Neuronal stem cell (in vitro differentiated cells): ENCODE results near the gene SLC35B1.
A peak's percentile ranks its signal among the peaks of the same experiment; 100 is the strongest.

Experiments
- DNase-seq: peaks from one replicate; pipeline ENCODE4 v3.0.0-alpha.2; 2013; ENCODE audit warnings: low spot score
- H2AFZ ChIP-seq: one replicate; pipeline ENCODE4 v1.6.1; 2013; ENCODE audit warnings: mild to moderate bottlenecking, low read length, inconsistent platforms
- H2AK5ac ChIP-seq: 2 replicates; pipeline ENCODE4 v1.6.1; 2013; ENCODE audit warnings: low read depth, mild to moderate bottlenecking, inconsistent platforms, low read length, moderate library complexity, mixed read lengths
- H2BK120ac ChIP-seq: 2 replicates; pipeline ENCODE4 v1.6.1; 2013; ENCODE audit warnings: low read depth, mild to moderate bottlenecking, inconsistent platforms, low read length, moderate library complexity, mixed read lengths
- H2BK12ac ChIP-seq: one replicate; pipeline ENCODE4 v1.6.1; 2013; ENCODE audit warnings: low read length, inconsistent platforms
- H2BK15ac ChIP-seq: 2 replicates; pipeline ENCODE4 v1.6.1; 2013; ENCODE audit warnings: mild to moderate bottlenecking, low read length, inconsistent platforms, mixed read lengths
- H2BK5ac ChIP-seq: one replicate; pipeline ENCODE4 v1.6.1; 2013; ENCODE audit warnings: inconsistent platforms, mild to moderate bottlenecking, low read length, moderate library complexity
- H3K14ac ChIP-seq: one replicate; pipeline ENCODE4 v1.6.1; 2013; ENCODE audit warnings: low read length, inconsistent platforms
- H3K18ac ChIP-seq: 2 replicates; pipeline ENCODE4 v1.6.1; 2013; ENCODE audit warnings: low read length, inconsistent platforms
- H3K23ac ChIP-seq: 2 replicates; pipeline ENCODE4 v1.6.1; 2013; ENCODE audit warnings: low read depth, mild to moderate bottlenecking, mixed read lengths, low read length, inconsistent platforms; ENCODE audit not compliant: poor library complexity
- H3K27ac ChIP-seq: replicated peaks from 3 replicates; pipeline ENCODE4 v1.5.1; 2013; ENCODE audit warnings: low read length, inconsistent platforms
- H3K27me3 ChIP-seq, 3 experiments: 2 replicates each; pipeline ENCODE4 v1.6.1; 2013; ENCODE audit warnings: low read length in 3 of 3, mild to moderate bottlenecking in 2 of 3, inconsistent platforms in 1 of 3, low read depth in 1 of 3, mixed read lengths in 1 of 3, moderate library complexity in 1 of 3; ENCODE audit not compliant: control insufficient read depth in 3 of 3, insufficient read depth in 3 of 3
- H3K36me3 ChIP-seq, 2 donors: replicated peaks in 1 of 2; 2 replicates each; pipeline ENCODE4 v1.6.1; 2013; ENCODE audit warnings: low read length in 2 of 2; ENCODE audit not compliant: control insufficient read depth in 2 of 2, insufficient read depth in 2 of 2
- H3K4ac ChIP-seq: 2 replicates; pipeline ENCODE4 v1.6.1; 2013; ENCODE audit warnings: inconsistent platforms, mild to moderate bottlenecking, low read length, moderate library complexity
- H3K4me1 ChIP-seq, 2 donors: 1 replicate in 1 of 2; 2 replicates in 1 of 2; pipeline ENCODE4 v1.6.1; 2013; ENCODE audit warnings: low read length in 2 of 2, low read depth in 1 of 2; ENCODE audit not compliant: control insufficient read depth in 2 of 2, insufficient read depth in 1 of 2
- H3K4me2 ChIP-seq: one replicate; pipeline ENCODE4 v1.6.1; 2013; ENCODE audit warnings: mild to moderate bottlenecking, low read length, inconsistent platforms; ENCODE audit not compliant: insufficient read depth, poor library complexity, severe bottlenecking
- H3K4me3 ChIP-seq, 2 donors: 2 replicates each; pipeline ENCODE4 v1.5.1; 2013; ENCODE audit warnings: low read length in 2 of 2, mild to moderate bottlenecking in 2 of 2, inconsistent platforms in 1 of 2, moderate library complexity in 1 of 2
- H3K79me1 ChIP-seq: one replicate; pipeline ENCODE4 v1.6.1; 2013; ENCODE audit warnings: low read depth, mild to moderate bottlenecking, inconsistent platforms, low read length, moderate library complexity
- H3K9ac ChIP-seq: one replicate; pipeline ENCODE4 v1.6.1; 2013; ENCODE audit warnings: mild to moderate bottlenecking, low read depth, low read length, inconsistent platforms; ENCODE audit not compliant: poor library complexity
- H3K9me3 ChIP-seq, 2 donors: replicated peaks in 1 of 2; 2 replicates each; pipeline versions ENCODE3 to v1.6.1; 2013; ENCODE audit warnings: low read length in 2 of 2, mild to moderate bottlenecking in 2 of 2, inconsistent platforms in 1 of 2, low read depth in 1 of 2, mixed read lengths in 1 of 2, moderate library complexity in 1 of 2; ENCODE audit not compliant: control insufficient read depth in 2 of 2, insufficient read depth in 1 of 2
- H4K8ac ChIP-seq: one replicate; pipeline ENCODE4 v1.6.1; 2013; ENCODE audit warnings: low read depth, mild to moderate bottlenecking, inconsistent platforms, low read length, moderate library complexity
- H4K91ac ChIP-seq: one replicate; pipeline ENCODE4 v1.6.1; 2013; ENCODE audit warnings: low read length, low read depth, mild to moderate bottlenecking, inconsistent platforms; ENCODE audit not compliant: poor library complexity
- WGBS, 2 donors: extraction: QIAGEN DNeasy Blood & Tissue Kit; methylation state at CpG; one replicate each; pipeline ENCODE4 v1.1.7; 2013; ENCODE audit warnings: missing lambda C conversion rate in 2 of 2, mixed read lengths in 1 of 2; ENCODE audit not compliant: insufficient read length in 2 of 2, insufficient replicate concordance in 1 of 2; ENCODE audit errors: extremely low coverage in 2 of 2; 5-methylcytosine and 5-hydroxymethylcytosine counted together

Gene SLC35B1

DNA sequence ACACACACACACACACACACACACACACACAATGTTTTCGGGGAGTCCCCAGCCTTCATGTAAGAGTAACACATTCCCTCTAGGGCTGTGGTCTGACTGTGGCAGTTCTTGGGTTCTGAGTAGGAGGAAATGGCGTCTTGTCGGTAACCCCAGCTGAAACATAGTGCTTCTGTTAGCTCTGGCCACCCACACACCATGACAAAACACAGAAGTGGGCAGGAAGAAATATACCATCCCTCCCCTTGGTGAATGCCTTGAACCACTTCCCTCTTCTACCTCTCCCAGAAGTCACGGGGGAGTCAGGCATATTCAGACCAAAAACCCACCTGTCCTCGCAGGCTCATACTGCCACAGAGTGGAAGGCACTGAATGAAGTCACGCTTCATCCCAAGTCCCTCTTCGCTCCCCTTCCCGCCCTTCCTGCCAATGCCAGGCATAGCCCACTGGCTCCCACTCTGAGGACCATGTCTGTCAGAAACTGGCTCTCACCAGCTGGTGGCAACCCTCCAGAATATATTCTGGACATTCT is 11.5 kb downstream of the SLC35B1 start:
- Histone ChIP-seq H4K91ac (no peak overlapping the region), H3K4me1 (peaks cover 0 to 2% of the 10 kb centered on the region in 2 donors), H3K14ac (no peak overlapping the region), H4K8ac (no peak overlapping the region), H3K9ac (no peak overlapping the region), H3K18ac (no peak overlapping the region), H2BK15ac (no peak overlapping the region), H2AK5ac (no peak overlapping the region), H2BK12ac (no peak overlapping the region), H3K4me3 (no peak overlapping the region), H3K79me1 (no peaks in the 10 kb centered on the region), H2AFZ (no peak overlapping the region), H2BK120ac (no peak overlapping the region), H3K4me2 (no peak overlapping the region), H3K23ac (no peak overlapping the region), H3K36me3 (peaks cover 8 to 24% of the 10 kb centered on the region in 2 donors), H3K27ac (no peak overlapping the region), H3K27me3 (no peaks in the 10 kb centered on the region), H3K9me3 (no peaks in the 10 kb centered on the region), H3K4ac (no peak overlapping the region), H2BK5ac (no peak overlapping the region)
- WGBS, 2 donors: no CpG with 5 or more reads among the region's 8 CpGs
- no peak for DNase-seq

DNA sequence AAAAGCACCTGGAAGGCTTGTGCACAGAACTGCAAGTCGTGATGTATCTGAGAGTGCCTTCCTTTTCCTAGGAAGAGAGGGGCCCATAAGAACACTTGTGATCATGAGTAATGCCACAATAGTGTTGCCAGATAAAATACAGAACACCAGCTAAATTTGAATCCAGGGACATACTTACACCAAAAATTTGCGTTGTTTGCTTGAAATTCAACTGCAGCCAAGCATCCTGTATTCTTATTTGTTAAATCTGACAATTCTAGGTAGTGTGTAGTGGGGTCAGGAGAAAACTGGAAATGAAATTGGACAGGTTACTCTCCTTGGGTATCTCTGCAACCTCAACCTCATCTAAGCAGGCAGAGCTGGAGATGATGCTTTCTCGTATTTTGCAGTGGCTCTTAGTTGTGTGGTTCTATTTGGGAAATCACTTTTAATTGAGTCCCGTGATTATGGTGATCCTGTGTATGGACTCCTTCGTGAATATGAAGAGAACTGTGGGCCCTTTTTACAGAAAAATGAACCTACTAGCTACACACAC is 12.0 kb downstream of the SLC35B1 start:
- Histone ChIP-seq H3K27ac (no peak overlapping the region), H3K4me3 (no peak overlapping the region), H3K14ac (no peak overlapping the region), H3K79me1 (no peaks in the 10 kb centered on the region), H3K9ac (no peak overlapping the region), H2BK120ac (no peak overlapping the region), H3K4ac (no peak overlapping the region), H4K8ac (no peak overlapping the region), H4K91ac (no peak overlapping the region), H3K18ac (no peak overlapping the region), H3K4me2 (no peak overlapping the region), H2BK15ac (no peak overlapping the region), H3K9me3 (no peaks in the 10 kb centered on the region), H2AFZ (no peak overlapping the region), H2BK5ac (no peak overlapping the region), H3K27me3 (no peaks in the 10 kb centered on the region), H3K4me1 (peaks cover 0 to 2% of the 10 kb centered on the region in 2 donors), H3K23ac (no peak overlapping the region), H2BK12ac (no peak overlapping the region), H2AK5ac (no peak overlapping the region), H3K36me3 (peaks cover 6 to 19% of the 10 kb centered on the region in 2 donors)
- WGBS, 2 donors: no CpG with 5 or more reads among the region's 5 CpGs
- DNase-seq: no peak

DNA sequence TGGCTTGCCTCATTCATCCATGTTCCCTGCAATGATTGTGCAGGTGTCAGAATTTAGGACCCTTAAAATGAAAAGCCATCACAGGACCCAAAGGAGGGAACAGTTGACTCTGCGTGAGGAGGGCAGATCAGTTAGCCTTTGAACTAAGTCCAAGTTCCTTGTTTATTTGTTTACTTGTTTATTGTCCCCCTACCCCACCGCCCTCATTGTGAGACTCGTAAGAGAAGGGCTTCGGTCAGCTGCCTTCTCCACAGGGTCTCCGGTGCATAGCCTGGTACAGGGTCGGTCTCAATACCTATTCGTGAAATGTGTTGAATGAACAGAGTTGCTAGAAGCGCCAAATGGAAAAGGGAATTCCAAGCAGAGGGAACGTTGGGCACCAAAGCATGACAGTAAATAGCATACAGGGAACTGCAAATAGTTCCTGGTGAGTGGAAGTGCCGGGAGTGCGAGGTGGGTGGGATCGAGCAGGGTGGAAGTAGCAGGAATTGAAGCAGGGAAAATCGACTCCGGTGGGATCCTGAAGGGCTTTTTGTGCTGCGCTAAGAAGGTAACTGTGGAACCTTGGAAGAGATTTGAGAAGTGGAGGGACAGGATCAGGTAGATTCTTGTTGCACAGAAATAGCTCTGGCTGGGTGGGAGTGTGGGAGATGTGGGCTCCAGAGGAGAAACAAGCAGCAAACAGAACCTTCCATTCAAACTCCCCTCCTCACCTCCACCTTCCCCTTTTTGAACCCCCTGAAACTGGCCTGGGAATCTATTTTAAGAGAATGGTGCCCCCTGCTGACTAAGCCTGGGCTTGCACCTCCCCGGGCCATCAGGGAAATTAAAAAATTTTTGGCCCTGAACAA is 12.7 kb downstream of the SLC35B1 start:
- H3K79me1 ChIP-seq: no peaks in the 10 kb centered on the region

DNA sequence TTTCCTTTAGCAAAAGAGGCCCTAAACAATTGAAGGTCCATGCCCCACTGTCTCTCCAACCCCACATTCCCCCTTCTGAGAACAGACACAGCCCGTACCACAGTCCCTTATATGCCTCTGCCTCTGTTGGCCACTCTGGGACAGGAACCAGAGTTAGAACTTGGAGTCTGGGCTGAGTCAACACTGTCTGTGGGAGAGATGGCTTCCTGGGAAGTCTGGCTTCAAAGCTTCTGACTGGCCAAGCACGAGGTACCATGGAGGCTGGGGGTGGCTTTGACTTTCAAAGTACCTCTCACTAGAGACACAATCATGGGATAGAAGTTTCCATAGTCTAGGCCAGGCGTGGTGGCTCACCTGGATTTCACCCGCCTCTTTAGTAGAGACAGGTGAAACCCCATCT is 15.0 kb downstream of the SLC35B1 start:
- Histone ChIP-seq H3K4me2 (no peak overlapping the region), H3K27me3 (no peaks in the 10 kb centered on the region), H2BK5ac (no peak overlapping the region), H3K23ac (no peak overlapping the region), H3K4ac (no peak overlapping the region), H3K9ac (no peak overlapping the region), H3K36me3 (no peaks in the 10 kb centered on the region), H3K27ac (no peak overlapping the region), H3K4me1 (peaks cover 2% of the 10 kb centered on the region in 2 donors), H2BK15ac (peak overlapping the region; percentile 53), H2AFZ (no peak overlapping the region), H2BK120ac (no peak overlapping the region), H3K4me3 (no peak overlapping the region), H4K8ac (no peak overlapping the region), H2AK5ac (no peak overlapping the region), H3K18ac (no peak overlapping the region), H2BK12ac (no peak overlapping the region), H3K14ac (no peak overlapping the region), H3K9me3 (no peaks in the 10 kb centered on the region), H3K79me1 (no peaks in the 10 kb centered on the region), H4K91ac (no peak overlapping the region)
- no peak for DNase-seq
- WGBS, 2 donors: no CpG with 5 or more reads among the region's 4 CpGs

More for the DNA sequence above, 12.7 kb downstream of the SLC35B1 start:
- no peak overlapping the region for H3K18ac ChIP-seq
- no peak overlapping the region for H3K4me3 ChIP-seq
- WGBS, 2 donors: no CpG with 5 or more reads among the region's 16 CpGs
- no peak overlapping the region for H3K23ac ChIP-seq
- H3K4ac ChIP-seq: no peak overlapping the region
- peaks cover 0 to 12% of the 10 kb centered on the region in 2 donors for H3K36me3 ChIP-seq
- no peak overlapping the region for H2AK5ac ChIP-seq
- no peak overlapping the region for H3K9ac ChIP-seq
- H2BK15ac ChIP-seq: no peak overlapping the region
- H2BK5ac ChIP-seq: no peak overlapping the region
- H3K27me3 ChIP-seq: no peaks in the 10 kb centered on the region
- H3K4me2 ChIP-seq: no peak overlapping the region
- DNase-seq: peak; percentile 57
- no peak overlapping the region for H3K27ac ChIP-seq
- no peak overlapping the region for H4K91ac ChIP-seq
- H3K9me3 ChIP-seq: no peaks in the 10 kb centered on the region
- no peak overlapping the region for H3K14ac ChIP-seq
- H2AFZ ChIP-seq: peak overlapping the region; percentile 19
- no peak overlapping the region for H4K8ac ChIP-seq
- peaks cover 0 to 2% of the 10 kb centered on the region in 2 donors for H3K4me1 ChIP-seq
- no peak overlapping the region for H2BK12ac ChIP-seq
- H2BK120ac ChIP-seq: no peak overlapping the region
